HepG2 (cell line): ENCODE results near the gene CIAPIN1. TPM values are rescaled to one million over a fixed set of nuclear protein-coding genes. Genes with fewer than 3 reads are reported as not detected.

ENCODE experiments used
- CC2D1A ChIP-seq: sonication (generic); formaldehyde crosslinking; IDR thresholded peaks from 2 replicates; pipeline ENCODE4 v1.8.1; 2023; ENCODE audit warnings: mild to moderate bottlenecking, missing genetic modification reagents
- DPF2 ChIP-seq: sonication (generic); formaldehyde crosslinking; IDR thresholded peaks from 2 replicates; pipeline ENCODE4 v1.4.0; 2020; ENCODE audit warnings: mild to moderate bottlenecking, low read depth, missing genetic modification reagents, borderline replicate concordance
- JUNB ChIP-seq: sonication (generic); formaldehyde crosslinking; IDR thresholded peaks from 2 replicates; pipeline ENCODE4 v1.8.0; 2022; ENCODE audit warnings: missing genetic modification reagents, mild to moderate bottlenecking, borderline replicate concordance
- KAT2B ChIP-seq: fragments of 150-350 bp; IDR thresholded peaks from 2 replicates; pipeline ENCODE4 v1.6.1; 2014; ENCODE audit warnings: low read depth, low read length, borderline replicate concordance
- KLF15 ChIP-seq: sonication (generic); formaldehyde crosslinking; IDR thresholded peaks from 2 replicates; pipeline ENCODE4 v1.8.1; 2023; ENCODE audit warnings: borderline replicate concordance, mild to moderate bottlenecking, inconsistent platforms, missing genetic modification reagents, mixed read lengths
- NFATC3 ChIP-seq: sonication (generic); formaldehyde crosslinking; IDR thresholded peaks from 2 replicates; pipeline ENCODE4 v1.5.1; 2020; ENCODE audit warnings: mild to moderate bottlenecking, missing genetic modification reagents
- PHF8 ChIP-seq: sonication (generic); formaldehyde crosslinking; IDR thresholded peaks from 2 replicates; pipeline ENCODE4 v1.5.0; 2020; ENCODE audit warnings: missing genetic modification reagents
- RELA ChIP-seq: sonication (generic); formaldehyde crosslinking; IDR thresholded peaks from 2 replicates; pipeline ENCODE4 v1.4.0; 2020; ENCODE audit warnings: missing genetic modification reagents
- RFX3 ChIP-seq: IDR thresholded peaks from 2 replicates; pipeline ENCODE4 v1.6.1; 2016; ENCODE audit warnings: missing biosample characterization, missing genetic modification reagents
- RFXANK ChIP-seq: IDR thresholded peaks from 2 replicates; pipeline ENCODE4 v1.6.1; 2016
- ZEB1 ChIP-seq: IDR thresholded peaks from 2 replicates; pipeline ENCODE4 v1.6.1; 2012; ENCODE audit warnings: mild to moderate bottlenecking, low read depth, inconsistent platforms; ENCODE audit not compliant: insufficient replicate concordance
- ZFP62 ChIP-seq: sonication (generic); formaldehyde crosslinking; IDR thresholded peaks from 2 replicates; pipeline ENCODE4 v1.4.0; 2020; ENCODE audit warnings: missing genetic modification reagents
- ZFYVE20 ChIP-seq: sonication (generic); formaldehyde crosslinking; IDR thresholded peaks from 2 replicates; pipeline ENCODE4 v1.8.0; 2023; ENCODE audit warnings: low read depth, mild to moderate bottlenecking, moderate library complexity, missing genetic modification reagents, borderline replicate concordance
- ZNF674 ChIP-seq: sonication (generic); formaldehyde crosslinking; IDR thresholded peaks from 2 replicates; pipeline ENCODE4 v1.5.0; 2020; ENCODE audit warnings: low read depth, mild to moderate bottlenecking, missing genetic modification reagents
- ZNF83 ChIP-seq: sonication (generic); formaldehyde crosslinking; IDR thresholded peaks from 2 replicates; pipeline ENCODE4 v1.4.0; 2020; ENCODE audit warnings: missing genetic modification reagents, mild to moderate bottlenecking, borderline replicate concordance
- ZNF883 ChIP-seq: sonication (generic); formaldehyde crosslinking; IDR thresholded peaks from 2 replicates; pipeline ENCODE4 v1.5.1; 2020; ENCODE audit warnings: mild to moderate bottlenecking, missing genetic modification reagents; ENCODE audit errors: not compliant biosample characterization
- ZSCAN29 ChIP-seq: sonication (generic); formaldehyde crosslinking; conservative IDR thresholded peaks from 2 replicates; pipeline ENCODE4 v1.4.0; 2020; ENCODE audit warnings: mild to moderate bottlenecking, missing genetic modification reagents
- polyA plus RNA-seq, 8 experiments: library from polyadenylated mRNA; depleted of rRNA in 3 of 8; stranded (reverse) in 7 of 8; unstranded in 1 of 8; fragments of >200 nt; fragmentation: Illumina TruSeq in 4 of 8; extraction: Trizol in 4 of 8; gene quantifications; 2 replicates each; pipeline versions ENCODE4 v1.2.1 to v1.2.3, GENCODE V29; 2011 to 2016; ENCODE audit warnings: low read depth in 4 of 8, missing spikeins in 1 of 8, mixed read lengths in 1 of 8; ENCODE audit not compliant: insufficient read depth in 1 of 8
- total RNA-seq, 5 experiments: library from RNA; depleted of rRNA; stranded (reverse); fragments of >200 nt; fragmentation: Illumina TruSeq; extraction: Trizol; gene quantifications; 2 replicates each; pipeline ENCODE4 v1.2.3, GENCODE V29; 2016; ENCODE audit warnings: low read depth in 1 of 5
- TF ChIP-seq, protein P1 (sequence below): sonication (generic); formaldehyde crosslinking; IDR thresholded peaks from 2 replicates; pipeline ENCODE4 v1.4.0; 2020; ENCODE audit warnings: missing genetic modification reagents, borderline replicate concordance
- TF ChIP-seq, protein P2 (sequence below): sonication (generic); formaldehyde crosslinking; IDR thresholded peaks from 2 replicates; pipeline ENCODE4 v1.8.0; 2022; ENCODE audit warnings: mild to moderate bottlenecking, missing genetic modification reagents, moderate library complexity
- TF ChIP-seq, protein P3 (sequence below): sonication (generic); formaldehyde crosslinking; IDR thresholded peaks from 2 replicates; pipeline ENCODE4 v1.5.1; 2020; ENCODE audit warnings: missing genetic modification reagents, mild to moderate bottlenecking, borderline replicate concordance
- TF ChIP-seq, protein P4 (sequence below): fragments of 450-650 bp; IDR thresholded peaks from 2 replicates; pipeline ENCODE4 v1.6.1; 2017; ENCODE audit warnings: mild to moderate bottlenecking

The CIAPIN1 gene
- total and polyA plus RNA-seq, 2 of the 13 experiments (the other 11 are each of a cell fraction or from before 2014, with no cell fraction given) = 69.3 to 89.7 TPM

DNA sequence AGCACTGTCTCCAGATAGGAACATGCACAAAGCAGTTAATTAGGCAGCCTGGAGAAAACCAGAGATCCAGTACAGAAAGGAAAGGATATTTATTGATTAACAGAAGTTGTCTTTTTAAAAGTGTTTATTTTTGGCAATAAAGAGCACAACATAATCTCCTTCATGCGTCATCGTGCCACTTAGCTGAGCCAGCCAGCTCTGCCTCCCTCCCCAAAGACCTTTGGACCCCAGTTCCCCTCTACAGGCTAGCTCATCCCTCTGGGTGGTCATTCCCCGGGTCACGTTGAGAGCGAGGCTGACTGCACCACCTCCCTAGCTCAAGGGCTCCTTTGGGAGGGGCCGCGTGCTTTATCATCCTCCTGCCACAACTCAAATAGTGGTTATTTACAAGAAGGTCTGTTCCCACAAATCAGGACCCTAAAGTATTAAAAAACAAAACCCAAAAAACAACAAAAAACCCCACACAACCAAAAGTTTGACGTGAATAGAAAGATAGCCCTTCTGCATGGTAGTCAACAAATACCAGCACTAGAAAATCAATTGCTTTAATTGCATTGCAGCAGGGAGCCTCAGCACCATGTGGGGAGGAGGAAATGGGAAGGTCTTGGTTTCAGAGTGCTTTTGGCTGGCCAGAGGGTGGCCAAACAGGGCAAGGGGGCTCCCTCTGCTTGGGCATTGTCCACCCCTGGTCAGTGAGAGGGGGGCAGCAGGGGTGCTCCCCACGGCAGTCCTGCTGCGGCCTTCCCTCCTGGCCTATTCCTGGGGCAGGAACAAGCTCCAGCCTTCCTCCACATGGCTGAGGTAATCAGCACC, 24.9 kb upstream of the CIAPIN1 start (continued):
- TF ChIP-seq, protein P1, sequence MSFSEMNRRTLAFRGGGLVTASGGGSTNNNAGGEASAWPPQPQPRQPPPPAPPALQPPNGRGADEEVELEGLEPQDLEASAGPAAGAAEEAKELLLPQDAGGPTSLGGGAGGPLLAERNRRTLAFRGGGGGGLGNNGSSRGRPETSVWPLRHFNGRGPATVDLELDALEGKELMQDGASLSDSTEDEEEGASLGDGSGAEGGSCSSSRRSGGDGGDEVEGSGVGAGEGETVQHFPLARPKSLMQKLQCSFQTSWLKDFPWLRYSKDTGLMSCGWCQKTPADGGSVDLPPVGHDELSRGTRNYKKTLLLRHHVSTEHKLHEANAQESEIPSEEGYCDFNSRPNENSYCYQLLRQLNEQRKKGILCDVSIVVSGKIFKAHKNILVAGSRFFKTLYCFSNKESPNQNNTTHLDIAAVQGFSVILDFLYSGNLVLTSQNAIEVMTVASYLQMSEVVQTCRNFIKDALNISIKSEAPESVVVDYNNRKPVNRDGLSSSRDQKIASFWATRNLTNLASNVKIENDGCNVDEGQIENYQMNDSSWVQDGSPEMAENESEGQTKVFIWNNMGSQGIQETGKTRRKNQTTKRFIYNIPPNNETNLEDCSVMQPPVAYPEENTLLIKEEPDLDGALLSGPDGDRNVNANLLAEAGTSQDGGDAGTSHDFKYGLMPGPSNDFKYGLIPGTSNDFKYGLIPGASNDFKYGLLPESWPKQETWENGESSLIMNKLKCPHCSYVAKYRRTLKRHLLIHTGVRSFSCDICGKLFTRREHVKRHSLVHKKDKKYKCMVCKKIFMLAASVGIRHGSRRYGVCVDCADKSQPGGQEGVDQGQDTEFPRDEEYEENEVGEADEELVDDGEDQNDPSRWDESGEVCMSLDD (CRISPR knock-in tag) = 0 out of 2 replicates have a peak, but pooled peaks have one; percentile 62
- TF ChIP-seq JUNB (CRISPR knock-in tag) (no peak), PHF8 (CRISPR knock-in tag) (peak; percentile 40; the same call in 1 of the 2 replicates), CC2D1A (no peak), RELA (no peak), ZEB1 (no peak), ZSCAN29 (CRISPR knock-in tag) (no peak), NFATC3 (CRISPR knock-in tag) (0 out of 2 replicates have a peak, but pooled peaks have one; percentile 57), KLF15 (CRISPR knock-in tag) (no peak), ZNF674 (CRISPR knock-in tag) (no peak), ZNF83 (CRISPR knock-in tag) (no peak), RFX3 (CRISPR knock-in tag) (no peak), ZFP62 (no peak), KAT2B (no peak), DPF2 (peak; percentile 65; the same call in 1 of the 2 replicates), ZFYVE20 (CRISPR knock-in tag) (no peak), ZNF883 (CRISPR knock-in tag) (peak; percentile 79), RFXANK (CRISPR knock-in tag) (no peak)
- TF ChIP-seq, protein P2, sequence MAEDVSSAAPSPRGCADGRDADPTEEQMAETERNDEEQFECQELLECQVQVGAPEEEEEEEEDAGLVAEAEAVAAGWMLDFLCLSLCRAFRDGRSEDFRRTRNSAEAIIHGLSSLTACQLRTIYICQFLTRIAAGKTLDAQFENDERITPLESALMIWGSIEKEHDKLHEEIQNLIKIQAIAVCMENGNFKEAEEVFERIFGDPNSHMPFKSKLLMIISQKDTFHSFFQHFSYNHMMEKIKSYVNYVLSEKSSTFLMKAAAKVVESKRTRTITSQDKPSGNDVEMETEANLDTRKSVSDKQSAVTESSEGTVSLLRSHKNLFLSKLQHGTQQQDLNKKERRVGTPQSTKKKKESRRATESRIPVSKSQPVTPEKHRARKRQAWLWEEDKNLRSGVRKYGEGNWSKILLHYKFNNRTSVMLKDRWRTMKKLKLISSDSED (CRISPR knock-in tag) = no peak
- TF ChIP-seq, protein P3, sequence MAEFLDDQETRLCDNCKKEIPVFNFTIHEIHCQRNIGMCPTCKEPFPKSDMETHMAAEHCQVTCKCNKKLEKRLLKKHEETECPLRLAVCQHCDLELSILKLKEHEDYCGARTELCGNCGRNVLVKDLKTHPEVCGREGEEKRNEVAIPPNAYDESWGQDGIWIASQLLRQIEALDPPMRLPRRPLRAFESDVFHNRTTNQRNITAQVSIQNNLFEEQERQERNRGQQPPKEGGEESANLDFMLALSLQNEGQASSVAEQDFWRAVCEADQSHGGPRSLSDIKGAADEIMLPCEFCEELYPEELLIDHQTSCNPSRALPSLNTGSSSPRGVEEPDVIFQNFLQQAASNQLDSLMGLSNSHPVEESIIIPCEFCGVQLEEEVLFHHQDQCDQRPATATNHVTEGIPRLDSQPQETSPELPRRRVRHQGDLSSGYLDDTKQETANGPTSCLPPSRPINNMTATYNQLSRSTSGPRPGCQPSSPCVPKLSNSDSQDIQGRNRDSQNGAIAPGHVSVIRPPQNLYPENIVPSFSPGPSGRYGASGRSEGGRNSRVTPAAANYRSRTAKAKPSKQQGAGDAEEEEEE (CRISPR knock-in tag) = no peak; the same call in 1 of the 2 replicates
- TF ChIP-seq, protein P4, sequence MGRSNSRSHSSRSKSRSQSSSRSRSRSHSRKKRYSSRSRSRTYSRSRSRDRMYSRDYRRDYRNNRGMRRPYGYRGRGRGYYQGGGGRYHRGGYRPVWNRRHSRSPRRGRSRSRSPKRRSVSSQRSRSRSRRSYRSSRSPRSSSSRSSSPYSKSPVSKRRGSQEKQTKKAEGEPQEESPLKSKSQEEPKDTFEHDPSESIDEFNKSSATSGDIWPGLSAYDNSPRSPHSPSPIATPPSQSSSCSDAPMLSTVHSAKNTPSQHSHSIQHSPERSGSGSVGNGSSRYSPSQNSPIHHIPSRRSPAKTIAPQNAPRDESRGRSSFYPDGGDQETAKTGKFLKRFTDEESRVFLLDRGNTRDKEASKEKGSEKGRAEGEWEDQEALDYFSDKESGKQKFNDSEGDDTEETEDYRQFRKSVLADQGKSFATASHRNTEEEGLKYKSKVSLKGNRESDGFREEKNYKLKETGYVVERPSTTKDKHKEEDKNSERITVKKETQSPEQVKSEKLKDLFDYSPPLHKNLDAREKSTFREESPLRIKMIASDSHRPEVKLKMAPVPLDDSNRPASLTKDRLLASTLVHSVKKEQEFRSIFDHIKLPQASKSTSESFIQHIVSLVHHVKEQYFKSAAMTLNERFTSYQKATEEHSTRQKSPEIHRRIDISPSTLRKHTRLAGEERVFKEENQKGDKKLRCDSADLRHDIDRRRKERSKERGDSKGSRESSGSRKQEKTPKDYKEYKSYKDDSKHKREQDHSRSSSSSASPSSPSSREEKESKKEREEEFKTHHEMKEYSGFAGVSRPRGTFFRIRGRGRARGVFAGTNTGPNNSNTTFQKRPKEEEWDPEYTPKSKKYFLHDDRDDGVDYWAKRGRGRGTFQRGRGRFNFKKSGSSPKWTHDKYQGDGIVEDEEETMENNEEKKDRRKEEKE = no peak
